CD4-positive, alpha-beta T cell treated with Interleukin-12 subunit alpha and Interleukin-12 subunit beta, for 1 hour (primary cell): Measurements from ENCODE around the gene ZNF564.
"Not testable (repeated sequence)": the region's sequence is repeated elsewhere in the genome, so short reads cannot be mapped to it uniquely, and the experiment has no call there.

Source experiments
- DNase-seq: peaks from one replicate; pipeline ENCODE4 v3.0.0-alpha.2; 2020

ZNF564 gene

DNA sequence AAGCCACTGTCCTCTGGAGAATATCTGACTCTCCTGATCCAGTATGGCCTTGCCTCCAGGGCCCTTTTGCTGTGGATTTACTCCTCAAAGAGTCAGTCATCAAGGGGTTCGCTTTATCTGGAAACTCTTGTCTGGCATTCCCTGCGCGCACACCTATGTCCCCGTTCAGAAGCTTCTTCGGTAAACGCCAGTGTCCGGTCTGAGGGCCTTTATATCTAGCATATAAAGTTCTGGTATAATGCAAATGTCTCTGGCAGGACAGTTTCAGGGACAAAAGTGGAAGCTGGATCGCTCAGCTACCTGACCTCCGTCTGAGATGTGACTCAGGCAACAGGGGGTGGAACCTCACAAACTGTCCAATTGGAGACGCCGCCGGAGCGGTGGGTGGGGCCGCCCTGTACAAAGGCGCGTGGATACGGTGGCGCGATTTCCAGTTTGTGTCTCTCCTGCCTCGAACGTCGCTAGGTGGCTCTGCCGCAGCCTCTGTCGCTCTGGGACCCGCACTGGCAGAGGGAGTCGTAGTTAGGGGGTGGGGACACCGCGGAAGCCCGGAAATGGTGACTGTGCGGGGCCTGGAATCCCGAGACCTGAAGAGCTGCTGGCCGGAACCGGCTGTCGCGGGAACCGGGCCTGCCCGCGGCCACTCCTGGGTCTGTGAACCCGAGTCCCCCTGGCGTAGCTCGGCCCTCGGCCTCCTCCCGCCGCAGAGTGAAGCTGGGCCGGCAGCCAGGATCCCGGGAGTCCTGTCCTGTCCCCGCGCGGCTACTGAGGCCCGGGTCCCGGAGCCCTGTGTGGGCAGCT lies 56.1 kb downstream of the ZNF564 start:
- DNase-seq, result peak; percentile 94

DNA sequence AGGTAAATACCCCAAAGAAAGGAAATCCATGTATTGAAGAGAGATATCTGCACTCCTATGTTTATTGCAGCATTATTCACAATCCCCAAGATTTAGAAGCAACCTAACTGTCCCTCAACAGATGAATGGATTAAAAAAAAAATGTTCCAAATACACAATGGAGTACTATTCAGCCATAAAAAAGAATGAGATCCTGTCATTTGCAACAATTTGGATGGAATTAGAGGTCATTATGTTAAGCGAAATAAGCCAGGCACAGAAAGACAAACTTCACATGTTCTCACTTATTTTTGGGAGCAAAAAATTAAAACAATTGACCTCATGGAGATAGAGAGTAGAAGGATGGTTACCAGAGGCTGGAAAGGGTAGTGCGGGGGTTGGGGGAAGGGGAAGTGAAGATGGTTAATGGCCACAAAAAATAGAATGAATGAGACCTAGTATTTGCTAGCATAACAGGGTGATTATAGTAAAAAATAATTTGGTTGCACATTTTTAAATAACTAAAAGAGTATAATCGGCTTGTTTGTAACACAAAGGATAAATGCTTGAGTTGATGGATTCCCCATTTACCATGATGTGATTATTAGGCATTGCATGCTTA lies 56.9 kb downstream of the ZNF564 start:
- no peak for DNase-seq

DNA sequence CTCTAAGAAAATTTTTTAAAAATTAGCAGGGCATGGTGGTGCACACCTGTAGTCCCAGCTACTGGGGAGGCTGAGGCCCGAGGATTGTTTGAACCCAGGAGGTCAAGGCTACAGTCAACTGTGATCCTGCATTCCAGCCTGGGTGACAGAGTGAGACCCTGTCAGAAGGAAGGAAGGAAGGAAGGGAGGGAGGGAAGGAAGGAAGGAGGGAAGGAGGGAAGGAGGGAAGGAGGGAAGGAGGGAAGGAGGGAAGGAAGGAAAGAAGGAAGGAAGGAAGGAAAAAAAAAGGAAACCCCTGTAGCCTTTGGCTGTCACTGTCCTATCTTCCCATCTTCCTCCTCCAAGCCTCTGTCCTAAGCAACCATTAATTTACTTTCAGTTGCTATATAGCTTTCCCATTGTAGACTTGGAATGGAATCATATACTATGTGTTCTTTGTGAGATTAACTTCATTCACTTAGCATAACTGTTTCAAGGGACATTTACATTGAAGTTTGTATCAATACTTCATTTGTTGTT lies 65.0 kb downstream of the ZNF564 start:
- not testable (repeated sequence) for DNase-seq

DNA sequence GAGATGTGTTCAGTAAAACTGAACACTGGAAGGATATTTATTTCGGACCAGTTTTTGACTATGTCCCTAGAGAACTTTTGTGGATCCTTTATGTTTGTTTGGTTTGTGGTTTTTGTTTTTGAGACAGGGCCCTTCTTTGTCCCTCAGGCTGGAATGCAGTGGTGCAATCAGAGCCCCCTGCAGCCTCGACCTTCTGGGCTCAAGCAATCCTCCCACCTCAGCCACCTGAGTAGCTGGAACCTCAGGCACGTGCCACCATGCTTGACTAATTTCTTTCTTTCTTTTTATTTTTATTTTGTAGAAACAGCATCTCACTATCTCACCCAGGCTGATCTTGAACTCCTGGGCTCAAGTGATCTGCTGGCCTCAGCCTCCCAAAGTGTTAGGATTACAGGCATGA lies 65.7 kb downstream of the ZNF564 start:
- no peak for DNase-seq

DNA sequence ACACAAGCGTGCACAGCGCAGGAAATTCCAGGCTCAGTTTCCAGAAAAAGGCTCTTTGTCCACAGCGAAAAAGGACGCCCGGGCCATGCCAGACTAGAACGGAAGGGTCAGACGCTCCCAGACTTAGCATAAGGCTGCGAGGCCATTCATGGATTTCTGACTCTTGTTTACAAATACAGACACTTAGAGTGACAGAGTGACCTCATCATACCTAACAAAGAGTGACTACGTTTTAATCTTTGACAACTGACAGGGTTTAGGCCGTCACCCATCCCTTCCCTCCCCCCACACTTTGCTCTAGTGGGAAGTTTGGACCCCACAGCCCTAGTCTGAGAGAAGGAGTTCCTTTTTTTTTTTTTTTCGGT lies 66.2 kb downstream of the ZNF564 start:
- DNase-seq, result no peak

DNA sequence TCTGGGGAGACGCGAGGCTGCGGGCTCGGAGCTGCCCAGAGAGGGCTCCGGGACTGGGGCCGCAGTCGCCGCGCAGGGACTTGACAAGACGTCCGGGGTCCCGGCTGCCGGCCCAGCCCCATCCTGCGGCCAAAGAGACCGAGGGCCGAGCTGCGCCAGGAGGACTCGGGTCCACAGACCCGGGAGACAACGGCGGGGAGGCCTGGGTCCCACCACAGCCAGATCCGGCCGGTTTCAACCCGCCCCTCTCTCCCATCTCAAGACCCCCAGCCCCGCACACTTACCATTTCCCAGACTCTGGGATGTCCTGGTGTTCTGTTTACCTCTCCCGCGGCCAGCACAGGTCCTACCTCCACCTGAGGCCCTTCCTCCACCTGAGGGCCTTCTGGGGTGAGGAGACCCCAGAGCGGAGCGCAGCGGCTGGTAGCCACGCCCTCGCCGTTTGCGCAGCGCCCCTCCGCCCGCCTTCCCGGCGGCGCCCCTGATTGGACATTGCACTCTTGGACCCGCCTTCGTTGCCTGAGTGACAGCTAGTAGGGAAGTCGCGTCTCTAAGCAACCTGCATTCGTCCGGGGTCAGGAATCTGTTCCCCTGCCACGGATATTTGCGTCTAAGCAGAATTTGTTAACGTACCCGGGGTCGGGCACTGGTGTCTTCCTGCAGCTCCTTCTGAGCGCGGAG lies 66.8 kb downstream of the ZNF564 start, which contains the start of gene ZNF709:
Gene ZNF709, minus strand, starts transcription at position 446 of the 681 bp plus-strand sequence. Its CDS starts 159 bp downstream, at position 287.
- DNase-seq, result peak; percentile 92

DNA sequence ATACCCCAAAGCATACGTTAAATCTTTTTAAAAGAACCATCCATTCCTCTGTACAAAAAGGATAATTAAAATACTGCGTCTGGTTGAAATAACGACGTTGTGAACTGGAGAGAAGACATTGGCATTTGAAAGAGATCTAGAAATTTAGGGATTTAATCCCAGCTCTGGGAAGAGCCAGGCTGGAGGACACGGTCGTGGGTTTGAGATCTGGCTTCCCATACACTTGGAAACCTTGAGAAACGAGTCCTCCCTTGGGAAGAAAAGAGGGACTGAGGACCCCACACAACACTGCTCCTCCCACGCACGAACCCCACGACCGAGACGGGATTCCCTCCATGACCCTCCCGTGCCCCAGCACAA lies 67.3 kb downstream of the ZNF564 start:
- no peak for DNase-seq

DNA sequence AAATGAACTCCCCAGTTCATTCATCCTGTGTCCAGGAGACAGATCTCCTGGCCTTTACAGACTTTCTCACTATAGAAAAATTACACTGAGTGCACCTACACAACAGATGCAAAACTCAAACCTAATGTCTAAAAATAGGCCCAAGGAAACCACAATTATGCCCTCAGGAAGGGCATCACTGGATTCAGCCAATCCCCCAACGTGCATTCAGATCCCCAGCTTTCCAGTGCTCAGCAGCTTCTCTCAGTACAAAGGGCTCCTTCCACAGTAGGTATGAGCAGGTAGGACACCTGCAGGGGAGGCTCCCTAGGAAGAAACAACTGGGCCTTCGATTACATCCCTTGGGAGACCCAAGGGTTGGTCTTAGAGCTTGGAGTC lies 68.8 kb downstream of the ZNF564 start:
- DNase-seq, result no peak

DNA sequence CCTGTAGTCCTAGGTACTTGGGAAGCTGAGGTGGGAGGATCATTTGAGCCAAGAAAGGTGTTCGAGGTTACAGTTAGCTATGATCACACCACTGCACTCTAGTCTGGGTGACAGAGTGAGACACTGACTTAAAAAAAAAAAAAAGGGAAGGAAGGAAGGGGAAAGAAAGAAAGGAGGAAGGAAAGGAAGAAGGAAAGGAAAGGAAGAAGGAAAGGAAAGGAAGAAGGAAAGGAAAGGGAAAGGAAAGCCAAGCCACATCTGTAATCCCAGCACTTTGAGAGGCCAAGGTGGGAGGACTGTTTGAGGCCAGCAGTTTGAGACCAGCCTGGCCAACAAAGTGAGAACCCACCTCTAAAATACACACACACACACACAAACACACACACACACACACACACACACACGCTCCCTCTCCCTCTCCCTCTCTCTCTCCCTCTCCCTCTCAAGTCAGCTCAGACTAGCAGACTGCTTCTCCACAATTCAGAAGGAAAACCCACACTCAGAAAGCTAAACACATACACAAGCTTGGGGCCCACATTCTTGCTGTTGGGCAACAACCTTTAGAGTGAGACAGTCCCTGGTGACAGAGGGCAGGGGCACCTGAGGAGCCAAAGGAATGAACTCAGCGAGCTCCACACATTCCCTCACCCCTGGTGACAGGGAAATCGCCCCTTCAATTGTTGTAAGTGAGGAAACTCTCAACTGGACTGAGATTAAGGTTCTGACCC lies 69.3 kb downstream of the ZNF564 start:
- DNase-seq, result no peak

DNA sequence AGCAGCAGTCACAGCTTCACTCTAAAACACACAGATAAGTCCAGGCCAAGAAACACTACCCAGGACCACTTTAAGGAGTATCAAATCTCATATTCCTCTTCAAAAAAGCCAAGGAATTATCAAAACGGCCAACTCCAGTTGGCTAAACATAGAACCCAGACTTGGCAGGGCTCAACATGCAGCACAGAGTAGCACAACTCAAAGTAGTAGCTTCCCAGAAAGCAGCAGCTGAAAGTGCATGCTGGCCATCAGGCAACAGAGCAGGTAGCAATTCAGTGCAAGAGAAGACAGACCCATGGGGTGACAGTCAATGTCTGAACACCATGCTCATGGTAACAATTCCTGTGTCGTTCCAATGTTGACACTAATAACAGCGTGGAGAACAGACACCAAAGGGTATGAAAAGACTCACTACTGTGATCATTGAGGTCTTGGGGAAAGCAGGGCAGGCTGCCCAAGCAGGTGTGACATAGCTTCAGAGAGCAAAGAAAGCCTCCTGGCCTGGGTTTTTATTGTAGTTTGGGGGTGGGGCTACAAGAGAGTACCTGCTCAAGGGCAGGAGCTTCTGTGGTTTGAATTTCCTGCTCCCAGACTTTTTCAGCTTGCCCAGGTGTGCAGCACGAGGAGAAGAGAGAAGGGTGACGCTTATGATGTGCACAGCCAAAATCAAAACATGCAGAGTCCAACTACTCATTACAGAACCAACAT lies 72.9 kb downstream of the ZNF564 start:
- DNase-seq, result no peak
